Measurements from ENCODE around the gene PID1. TPM values are rescaled to one million over a fixed set of nuclear protein-coding genes. Genes with fewer than 3 reads are reported as not detected.

PID1 gene
- total RNA-seq, 1 experiment from 2014 or later: 2.6 TPM

- Mint-ChIP-seq H3K9me3 (no peaks in the 10 kb centered on the region), H3K27me3 (ENCODE audit: low read depth) (no peaks in the 10 kb centered on the region), H3K36me3 (no peaks in the 10 kb centered on the region), H3K4me1 (peaks cover 8% of the 10 kb centered on the region), H3K27ac (no peak overlapping the region), H3K4me3 (no peak overlapping the region)
- ChIA-PET CTCF (no interaction called here), POLR2A (no interaction called here)
- no peak for TF ChIP-seq CTCF (IDR thresholded peaks at IDR 0.05)
- TF ChIP-seq RELA (CRISPR knock-in tag; IDR thresholded peaks at IDR 0.05; ENCODE audit: borderline replicate concordance): no peak
- no peak for TF ChIP-seq NR2C2 (CRISPR knock-in tag; IDR thresholded peaks at IDR 0.05)
- no peak for TF ChIP-seq ZNF671 (CRISPR knock-in tag; IDR thresholded peaks at IDR 0.05)
- TF ChIP-seq ZNF396 (CRISPR knock-in tag; IDR thresholded peaks at IDR 0.05; ENCODE audit: borderline replicate concordance): no peak
- no peak for TF ChIP-seq ZSCAN18 (CRISPR knock-in tag; IDR thresholded peaks at IDR 0.05)
- TF ChIP-seq ZNF512 (CRISPR knock-in tag; IDR thresholded peaks at IDR 0.05; ENCODE audit: borderline replicate concordance): no peak
- no peak for TF ChIP-seq SOX15 (CRISPR knock-in tag; IDR thresholded peaks at IDR 0.05)
- ATAC-seq: no peak
- no peak for DNase-seq (ENCODE audit: low spot score)
Observed at GRCh38 chr2:229043681-229044080, 227.4 kb downstream of the PID1 start.

- ATAC-seq (no peak), DNase-seq (ENCODE audit: low spot score) (no peak)
- Mint-ChIP-seq H3K36me3 (no peaks in the 10 kb centered on the region), H3K4me3 (no peak overlapping the region), H3K27ac (no peak overlapping the region), H3K4me1 (no peaks in the 10 kb centered on the region), H3K9me3 (no peaks in the 10 kb centered on the region), H3K27me3 (ENCODE audit: low read depth) (no peaks in the 10 kb centered on the region)
- ChIA-PET CTCF (no interaction called here), POLR2A (no interaction called here)
- no peak for TF ChIP-seq FOXJ3 (CRISPR knock-in tag; IDR thresholded peaks at IDR 0.05; ENCODE audit: borderline replicate concordance)
- TF ChIP-seq GABPB1 (CRISPR knock-in tag; IDR thresholded peaks at IDR 0.05): no peak
- no peak for TF ChIP-seq ZNF232 (CRISPR knock-in tag; IDR thresholded peaks at IDR 0.05)
Observed at GRCh38 chr2:229042349-229042748, 228.7 kb downstream of the PID1 start.

GRCh38 chr2:229041691-229042090 is 229.4 kb downstream of the PID1 start:
- CTCF ChIA-PET: no interaction called here
- Mint-ChIP-seq H3K27me3 (ENCODE audit: low read depth) (no peaks in the 10 kb centered on the region), H3K36me3 (no peaks in the 10 kb centered on the region), H3K27ac (no peak overlapping the region), H3K4me1 (no peaks in the 10 kb centered on the region), H3K4me3 (no peak overlapping the region), H3K9me3 (no peaks in the 10 kb centered on the region)
- POLR2A ChIA-PET: no interaction called here
- DNase-seq (ENCODE audit: low spot score) (no peak), ATAC-seq (no peak)
- TF ChIP-seq ZNF532 (CRISPR knock-in tag; IDR thresholded peaks at IDR 0.05; ENCODE audit: borderline replicate concordance) (no peak), ETV6 (CRISPR knock-in tag; IDR thresholded peaks at IDR 0.05) (no peak), ZNF219 (CRISPR knock-in tag; IDR thresholded peaks at IDR 0.05; ENCODE audit: borderline replicate concordance) (no peak), SOX15 (CRISPR knock-in tag; IDR thresholded peaks at IDR 0.05) (no peak), RELA (CRISPR knock-in tag; IDR thresholded peaks at IDR 0.05; ENCODE audit: borderline replicate concordance) (no peak), USF1 (CRISPR knock-in tag; IDR thresholded peaks at IDR 0.05) (no peak), PREB (CRISPR knock-in tag; IDR thresholded peaks at IDR 0.05; ENCODE audit: borderline replicate concordance) (no peak), USF2 (CRISPR knock-in tag; IDR thresholded peaks at IDR 0.05) (no peak), GABPB1 (CRISPR knock-in tag; IDR thresholded peaks at IDR 0.05) (no peak), ESRRA (CRISPR knock-in tag; IDR thresholded peaks at IDR 0.05; ENCODE audit: borderline replicate concordance) (no peak), ERG (CRISPR knock-in tag; IDR thresholded peaks at IDR 0.05) (no peak)
